DOHH2 (cell line): ENCODE data around the gene GAB2.

Experiments used
- CTCF ChIP-seq: fragments of 200-600 bp; sonication (generic); IDR thresholded peaks from one replicate; pipeline ENCODE4 v1.5.1; 2014; ENCODE audit warnings: antibody characterized with exemption, mild to moderate bottlenecking, low read depth, low read length; ENCODE audit not compliant: poor library complexity, severe bottlenecking
- EZH2phosphoT487 ChIP-seq: fragments of 200-600 bp; sonication (generic); IDR thresholded peaks from 2 replicates; pipeline ENCODE4 v1.6.1; 2017; ENCODE audit warnings: borderline replicate concordance, mild to moderate bottlenecking, antibody characterized with exemption, low read length, moderate library complexity, mixed read lengths

- TF ChIP-seq CTCF (no peak), EZH2phosphoT487 (no peak)
Measured at GRCh38 chr11:78202733-78203167, 214.9 kb downstream of the GAB2 start.
